Measurements from ENCODE around the gene EPO.

The EPO gene

DNA sequence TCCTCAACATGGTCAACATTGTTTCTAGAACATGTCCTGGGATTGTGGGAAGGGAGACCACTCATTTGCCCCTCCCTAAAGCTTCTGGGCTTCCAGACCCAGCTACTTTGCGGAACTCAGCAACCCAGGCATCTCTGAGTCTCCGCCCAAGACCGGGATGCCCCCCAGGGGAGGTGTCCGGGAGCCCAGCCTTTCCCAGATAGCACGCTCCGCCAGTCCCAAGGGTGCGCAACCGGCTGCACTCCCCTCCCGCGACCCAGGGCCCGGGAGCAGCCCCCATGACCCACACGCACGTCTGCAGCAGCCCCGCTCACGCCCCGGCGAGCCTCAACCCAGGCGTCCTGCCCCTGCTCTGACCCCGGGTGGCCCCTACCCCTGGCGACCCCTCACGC lies at the start of gene EPO:
EPO (plus strand) TSS at position 190 of the 392 bp plus-strand sequence. CDS start 513 bp downstream, outside the sequence.
- no peak for DNase-seq (ENCODE audit: low read depth in 2 of 2)

DNA sequence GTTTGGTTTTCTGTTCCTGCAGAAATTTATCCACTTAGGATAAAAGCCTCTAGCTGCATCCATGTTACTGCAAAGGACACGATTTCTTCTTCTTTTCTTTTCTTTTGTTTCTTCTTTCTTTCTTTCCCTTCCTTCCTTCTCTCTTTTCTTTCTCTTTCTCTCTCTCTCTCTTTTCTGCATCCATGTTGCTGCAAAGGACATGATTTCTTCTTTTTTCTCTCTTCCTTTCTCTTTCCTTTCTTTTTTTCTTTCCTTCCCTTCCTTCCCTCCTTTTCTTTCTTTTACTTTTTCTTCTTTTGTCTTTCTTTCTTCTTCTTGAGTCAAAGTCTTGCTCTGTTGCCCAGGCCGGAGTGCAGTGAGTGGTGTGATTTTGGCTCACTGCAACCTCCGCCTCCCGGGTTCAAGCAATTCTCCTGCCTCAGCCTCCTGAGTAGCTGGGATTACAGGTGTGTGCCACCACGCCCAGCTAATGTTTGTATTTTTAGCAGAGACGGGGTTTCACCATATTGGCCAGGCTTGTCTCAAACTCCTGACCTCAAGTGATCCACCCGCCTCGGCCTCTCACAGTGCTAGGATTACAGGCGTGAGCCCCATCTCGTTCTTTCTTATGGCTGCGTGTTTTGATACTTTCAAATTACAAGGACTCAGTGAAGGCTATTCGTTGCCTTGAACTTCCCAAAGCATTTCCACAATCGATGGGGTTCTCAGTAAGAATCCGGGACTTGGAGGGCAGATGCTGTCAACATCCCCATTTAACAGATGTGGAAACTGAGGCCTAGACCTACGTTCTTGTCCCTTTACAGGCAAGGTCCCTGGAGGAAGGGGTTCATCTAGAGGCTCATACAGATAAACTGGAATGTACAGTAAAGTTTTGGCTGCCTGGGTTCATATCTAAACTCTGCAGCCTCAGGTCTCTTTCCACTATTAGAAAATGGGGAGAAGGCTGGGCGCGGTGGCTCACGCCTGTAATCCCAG lies 48.6 kb upstream of the EPO start:
- DNase-seq (ENCODE audit: low read depth in 2 of 2) = no peak

- peak; percentile 98 to 99 for DNase-seq (ENCODE audit: low read depth in 2 of 2)
Measured at GRCh38 chr7:100673302-100673941, 46.8 kb upstream of the EPO start, which contains the start of gene GNB2. Gene GNB2 (plus strand): TSS chr7:100673740. CDS start chr7:100676266, 2,526 bp downstream.

DNA sequence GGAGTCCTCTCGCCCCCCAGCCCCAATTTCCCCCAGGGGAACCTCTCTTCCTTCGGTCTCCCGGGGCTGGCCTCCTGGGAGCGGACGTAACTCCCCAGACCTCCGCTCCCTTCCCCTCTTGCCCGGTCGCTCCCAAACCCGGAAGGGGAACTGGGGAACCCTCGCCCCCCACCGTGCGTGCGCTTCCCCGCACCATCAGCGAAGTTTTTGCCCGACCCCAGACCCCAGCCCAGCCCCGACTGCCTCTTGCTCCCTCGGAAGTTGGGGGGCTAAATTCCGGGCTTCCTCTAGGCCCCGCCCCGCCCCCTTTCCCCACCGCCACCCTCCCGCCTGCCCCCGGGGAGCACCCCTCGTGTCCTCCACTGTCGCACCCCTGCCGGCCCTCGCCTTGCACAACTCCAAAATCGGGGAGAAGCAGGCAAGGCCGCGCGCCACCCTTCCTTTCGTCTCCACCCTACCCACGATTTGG lies 46.3 kb upstream of the EPO start:
- no peak for DNase-seq (ENCODE audit: low read depth in 2 of 2)

DNA sequence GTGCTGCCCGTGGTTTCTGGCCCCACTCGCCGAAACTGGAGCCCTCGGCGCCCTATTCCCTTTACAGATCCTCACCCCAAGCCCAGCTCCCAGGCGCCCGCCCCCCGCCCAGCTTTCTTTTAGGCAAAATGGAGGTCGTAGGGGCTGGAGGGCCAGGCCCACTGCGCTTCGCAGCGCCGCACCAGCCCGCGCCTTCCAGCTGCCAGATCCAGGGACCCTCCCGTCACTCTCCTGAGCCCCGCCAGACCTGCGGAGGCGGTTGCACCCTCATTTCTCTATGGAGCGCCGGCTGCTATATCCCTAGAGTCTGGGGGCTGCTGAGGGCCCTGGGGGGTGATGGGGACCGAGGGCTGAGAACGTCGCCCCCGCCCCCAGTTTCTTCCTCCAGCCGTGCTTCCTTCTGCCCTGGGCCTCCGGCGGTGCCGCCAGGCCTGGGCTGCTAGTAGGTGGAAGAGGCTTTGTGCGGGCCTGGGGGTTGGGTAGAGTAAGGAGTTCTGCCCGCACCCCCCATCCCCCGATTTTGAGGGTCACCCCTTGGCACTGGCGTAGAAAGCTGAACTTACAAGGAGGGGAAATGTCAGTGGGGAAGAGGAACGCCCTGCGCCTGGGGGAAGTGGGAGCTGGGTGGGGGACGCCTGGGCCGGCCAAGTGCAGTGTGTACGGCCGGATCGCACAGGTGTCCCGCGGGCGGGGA lies 45.7 kb upstream of the EPO start:
- DNase-seq (ENCODE audit: low read depth in 2 of 2) = no peak

DNA sequence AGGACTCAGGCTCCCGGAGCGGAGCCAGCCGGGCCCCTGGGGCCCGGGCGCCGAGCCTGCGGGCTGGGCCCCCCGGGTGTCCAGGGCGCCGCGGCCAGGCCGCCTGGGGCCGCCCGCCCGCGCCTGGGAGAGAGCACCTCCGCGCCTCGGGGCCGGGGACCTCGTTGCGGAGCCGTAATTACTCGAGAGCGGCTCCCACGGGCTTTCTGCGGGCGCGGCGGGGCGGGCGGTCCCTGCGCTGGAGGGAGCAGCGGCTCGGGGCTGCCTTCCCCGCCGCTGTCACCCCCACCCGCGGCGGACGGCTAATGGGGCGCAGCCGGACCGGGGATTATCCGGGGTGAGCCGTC lies 45.2 kb upstream of the EPO start:
- no peak for DNase-seq (ENCODE audit: low read depth in 2 of 2)

GRCh38 chr7:100675581-100676350 lies 44.5 kb upstream of the EPO start:
- DNase-seq (ENCODE audit: low read depth in 2 of 2) = peak; percentile 51 to 76

DNA sequence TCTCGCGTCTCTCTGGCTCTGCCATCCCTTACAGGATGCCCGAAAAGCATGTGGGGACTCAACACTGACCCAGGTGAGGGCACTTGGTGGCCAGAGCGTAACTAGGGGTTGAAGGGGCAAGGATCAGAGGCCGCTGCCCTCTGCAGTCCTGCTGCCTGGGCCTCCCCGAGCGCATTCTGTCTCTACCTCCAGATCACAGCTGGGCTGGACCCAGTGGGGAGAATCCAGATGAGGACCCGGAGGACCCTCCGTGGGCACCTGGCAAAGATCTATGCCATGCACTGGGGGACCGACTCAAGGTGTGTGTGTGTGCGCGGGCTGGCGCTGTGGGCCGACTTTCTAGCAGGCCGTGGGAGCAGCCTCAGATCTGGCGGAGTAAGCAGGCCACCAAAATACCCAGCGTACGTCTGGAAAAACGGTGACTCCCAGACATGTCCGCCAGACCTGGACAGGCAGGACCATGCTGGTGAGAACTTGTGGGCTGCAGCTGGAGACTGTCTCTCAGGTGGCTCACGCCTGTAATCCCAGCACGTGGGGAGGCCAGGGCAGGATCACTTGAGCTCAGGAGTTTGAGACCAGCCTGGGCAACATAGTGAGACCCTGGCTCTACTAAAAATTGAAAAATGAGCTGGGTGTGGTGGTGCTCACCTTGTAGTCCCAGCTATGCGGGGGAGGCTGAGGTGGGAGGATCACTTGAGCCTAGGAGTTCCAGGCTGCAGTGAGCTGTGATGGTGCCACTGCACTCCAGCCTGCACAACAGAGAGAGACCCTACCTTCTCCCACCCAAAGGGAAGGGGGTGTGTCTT lies 43.6 kb upstream of the EPO start:
- no peak for DNase-seq (ENCODE audit: low read depth in 2 of 2)

DNA sequence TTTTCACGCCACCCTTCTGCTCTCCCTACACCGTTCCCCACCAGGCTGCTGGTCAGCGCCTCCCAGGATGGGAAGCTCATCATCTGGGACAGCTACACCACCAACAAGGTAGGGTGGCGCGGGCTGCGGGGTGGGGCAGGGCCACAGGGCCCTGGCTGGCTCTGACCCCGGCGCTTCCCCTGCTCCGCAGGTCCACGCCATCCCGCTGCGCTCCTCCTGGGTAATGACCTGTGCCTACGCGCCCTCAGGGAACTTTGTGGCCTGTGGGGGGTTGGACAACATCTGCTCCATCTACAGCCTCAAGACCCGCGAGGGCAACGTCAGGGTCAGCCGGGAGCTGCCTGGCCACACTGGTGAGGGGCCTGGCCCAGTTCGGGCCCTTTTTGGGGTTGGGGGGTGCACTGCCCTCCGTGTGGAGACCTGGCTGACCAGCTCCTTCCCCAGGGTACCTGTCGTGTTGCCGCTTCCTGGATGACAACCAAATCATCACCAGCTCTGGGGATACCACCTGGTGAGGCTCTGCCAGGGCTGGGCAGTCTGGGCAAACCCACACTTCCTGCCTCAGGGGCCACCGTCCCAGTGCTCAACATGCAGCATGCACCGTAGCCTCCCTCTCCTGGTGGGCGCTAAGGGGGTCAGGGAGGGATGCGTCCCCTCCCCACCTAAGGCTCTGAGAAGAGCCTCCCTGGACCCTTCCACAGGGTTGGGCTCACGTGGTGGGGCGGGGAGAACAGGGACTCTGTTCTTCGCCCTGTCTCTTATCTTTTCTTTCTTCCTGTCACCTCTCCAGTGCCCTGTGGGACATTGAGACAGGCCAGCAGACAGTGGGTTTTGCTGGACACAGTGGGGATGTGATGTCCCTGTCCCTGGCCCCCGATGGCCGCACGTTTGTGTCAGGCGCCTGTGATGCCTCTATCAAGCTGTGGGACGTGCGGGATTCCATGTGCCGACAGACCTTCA lies 42.7 kb upstream of the EPO start:
- DNase-seq (ENCODE audit: low read depth in 2 of 2) = no peak

GRCh38 chr7:100678291-100678984 lies 41.8 kb upstream of the EPO start:
- DNase-seq (ENCODE audit: low read depth in 2 of 2) = no peak

DNA sequence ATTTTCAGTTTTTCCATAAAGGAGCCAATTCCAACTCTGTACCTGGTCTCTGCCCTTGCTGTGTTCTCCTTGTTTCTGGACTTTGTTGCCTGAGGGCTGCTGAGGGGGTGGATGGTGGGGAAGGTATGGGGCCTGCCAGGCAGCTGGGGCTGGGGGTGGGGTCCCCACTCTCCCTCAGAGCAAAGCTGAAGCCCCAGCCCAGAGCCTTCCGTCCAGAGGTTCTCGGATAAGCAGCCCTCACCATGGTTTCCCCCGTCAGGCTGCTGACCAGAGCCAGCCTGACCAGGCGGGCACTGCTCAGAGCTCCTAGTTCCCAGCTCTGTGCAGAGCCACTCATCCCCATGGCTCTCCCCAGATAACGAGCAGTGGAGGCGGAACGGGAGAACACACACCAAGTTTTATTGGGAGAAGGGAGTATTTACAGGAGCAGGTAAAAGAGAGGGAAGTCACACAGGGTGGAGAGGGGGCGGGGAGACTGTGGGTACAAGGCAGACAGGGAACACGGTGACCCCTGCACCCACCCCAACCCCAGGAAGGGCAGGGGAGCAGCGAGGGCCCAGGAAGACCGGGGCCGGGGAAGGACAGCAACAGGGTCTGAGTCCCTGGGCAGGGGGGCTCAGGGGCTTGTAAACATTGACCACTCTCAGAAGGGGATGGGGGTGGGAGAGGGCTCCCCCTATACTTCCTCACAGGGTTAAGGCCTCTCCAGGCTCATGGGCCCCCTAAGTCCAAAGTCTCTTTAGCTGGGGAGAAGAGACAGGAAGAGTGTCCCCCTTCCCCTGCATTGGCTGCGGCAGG lies 40.9 kb upstream of the EPO start:
- DNase-seq (ENCODE audit: low read depth in 2 of 2) = no peak

DNA sequence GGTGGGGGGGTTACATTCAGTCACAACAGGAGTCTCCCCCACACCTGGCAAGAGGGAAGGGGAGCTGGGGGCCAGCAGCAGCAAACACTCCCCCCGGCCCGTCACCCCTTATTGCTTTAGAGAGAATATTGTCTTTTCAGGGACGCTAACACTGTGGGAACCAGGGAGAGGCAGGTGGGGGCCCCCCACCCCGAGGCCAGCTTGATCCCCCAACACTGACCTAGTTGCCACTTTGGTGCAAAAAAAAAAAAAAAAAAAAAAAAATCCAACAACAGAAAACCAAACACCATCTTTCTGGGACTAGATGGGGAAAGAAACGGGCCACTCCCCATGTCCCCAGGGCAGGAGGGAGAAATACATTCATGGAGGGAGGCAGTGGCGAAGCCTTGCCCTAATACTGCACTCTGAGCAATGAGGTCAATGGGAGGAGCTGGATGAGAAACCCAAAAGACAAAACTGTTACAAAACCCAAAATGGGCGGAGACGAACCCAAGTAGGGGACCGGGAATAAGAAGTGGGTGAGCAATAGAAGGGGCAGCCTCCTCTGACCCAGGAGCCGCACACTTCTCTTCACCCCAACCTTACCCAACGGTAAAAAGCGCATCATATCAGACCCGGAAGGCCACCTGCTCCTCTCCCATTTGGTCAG lies 40.2 kb upstream of the EPO start:
- no peak for DNase-seq (ENCODE audit: low read depth in 2 of 2)

GRCh38 chr7:100680576-100681271 lies 39.5 kb upstream of the EPO start:
- no peak for DNase-seq (ENCODE audit: low read depth in 2 of 2)

DNA sequence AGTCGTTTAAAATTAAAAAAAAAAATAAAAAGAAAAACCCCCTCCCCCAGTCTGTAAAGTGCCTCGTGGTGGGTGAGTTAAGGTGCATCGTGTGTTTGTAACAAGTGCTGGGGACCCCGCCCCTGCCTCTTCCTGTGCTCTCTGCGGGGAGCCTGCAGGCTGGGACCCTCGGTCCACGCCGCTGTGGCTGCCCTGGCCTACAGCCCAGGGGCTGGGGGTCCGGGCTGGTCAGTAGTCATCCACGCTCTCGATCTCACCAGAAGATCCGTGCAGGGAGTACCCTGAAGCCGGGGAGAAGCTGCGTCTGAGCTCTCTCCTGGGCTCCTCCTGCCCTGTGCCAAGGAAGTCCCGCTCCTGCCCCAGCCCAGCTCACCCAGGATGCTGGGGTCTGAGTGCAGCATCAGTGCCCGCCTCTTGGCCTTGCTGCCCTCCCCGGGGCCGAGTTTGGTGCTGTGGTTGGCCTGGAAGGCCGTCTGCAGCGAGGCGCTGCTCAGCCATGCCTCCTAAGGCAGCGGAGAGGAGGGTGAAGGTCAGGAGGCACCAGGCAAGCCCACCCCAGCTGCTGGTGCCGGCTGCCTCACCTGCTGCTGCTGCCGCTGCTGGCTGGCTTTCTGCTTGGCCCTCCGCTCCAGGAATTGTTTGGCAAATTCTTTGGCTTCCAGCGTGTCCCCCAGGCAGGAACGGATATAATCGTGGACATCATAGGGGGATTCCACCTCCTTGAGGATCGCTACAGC lies 38.6 kb upstream of the EPO start:
- DNase-seq (ENCODE audit: low read depth in 2 of 2) = no peak

DNA sequence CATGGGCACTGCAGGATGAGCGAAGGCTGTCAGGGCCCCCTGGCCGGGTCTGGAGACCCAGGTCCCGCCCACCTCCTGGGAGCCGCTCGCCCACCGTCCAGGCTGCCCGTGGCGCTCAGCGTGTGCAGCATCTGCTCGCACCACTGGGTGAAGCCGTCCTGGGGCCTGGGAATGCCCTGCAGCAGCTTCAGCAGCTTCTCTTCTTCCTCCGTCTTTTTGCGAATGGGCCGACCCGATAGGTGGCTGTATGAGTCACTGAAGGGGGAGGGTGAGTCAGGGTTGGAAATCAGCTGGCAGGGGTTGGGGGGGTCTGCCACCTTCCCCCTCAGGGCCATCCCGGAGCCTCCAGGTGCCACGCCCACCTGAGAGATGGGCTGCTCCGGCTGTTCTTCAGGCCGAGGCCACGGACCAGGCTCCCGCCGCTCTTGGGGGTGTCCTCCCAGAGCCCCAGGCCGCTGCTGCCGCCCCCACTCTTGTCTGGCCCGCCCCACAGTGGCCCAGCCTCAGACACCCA lies 38.0 kb upstream of the EPO start:
- DNase-seq (ENCODE audit: low read depth in 2 of 2) = no peak
